GM18498 (cell line): Measurements from ENCODE around the gene GLOD5.

Experiments used
- ATAC-seq: cut with Tn5 transposase; IDR thresholded peaks from one replicate; pipeline ENCODE4 v1.9.1; 2021; ENCODE audit warnings: mild to moderate bottlenecking, moderate library complexity; ENCODE audit not compliant: unreplicated experiment

Gene GLOD5

GRCh38 chrX:48753708-48754228 lies 7.8 kb upstream of the GLOD5 start:
- ATAC-seq = no peak

- no peak for ATAC-seq
Measured at GRCh38 chrX:48754238-48754637, 7.3 kb upstream of the GLOD5 start.

DNA sequence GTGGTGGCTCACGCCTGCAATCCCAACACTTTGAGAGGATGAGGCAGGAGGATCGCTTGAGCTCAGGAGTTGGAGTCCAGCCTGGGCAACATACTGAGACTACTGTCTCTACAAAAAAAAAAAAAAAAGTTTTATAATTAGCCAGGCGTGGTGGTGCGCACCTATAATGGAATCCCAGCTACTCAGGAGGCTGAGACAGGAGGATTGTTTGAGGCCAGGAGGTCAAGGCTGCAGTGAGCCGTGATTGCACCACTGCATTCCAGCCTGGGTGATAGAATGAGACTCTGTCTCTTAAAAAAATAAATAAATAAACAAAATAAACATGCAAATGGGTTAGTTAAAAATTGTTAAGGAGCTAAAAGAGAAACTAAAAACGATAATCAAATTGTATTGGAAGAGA lies 7.7 kb downstream of the GLOD5 start:
- ATAC-seq = no peak

DNA sequence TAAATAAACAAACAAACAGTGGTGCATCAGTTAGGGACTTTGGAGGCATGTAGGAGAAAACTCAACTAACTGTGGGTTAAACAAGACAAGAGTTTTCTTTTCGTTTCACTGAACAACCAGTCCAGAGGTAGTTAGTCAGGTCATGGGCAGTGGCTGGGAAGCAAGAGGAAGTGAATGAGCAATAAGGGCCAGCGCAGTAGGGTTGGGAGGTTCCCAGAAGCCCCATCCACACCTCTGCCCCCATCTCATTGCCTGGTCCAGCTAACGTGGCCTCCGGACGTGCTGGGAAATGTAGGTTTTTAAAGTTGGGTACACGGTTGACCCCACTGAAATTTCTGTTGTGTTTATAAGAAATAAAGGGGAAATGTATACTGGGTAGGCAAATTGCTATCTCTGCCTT lies 8.7 kb downstream of the GLOD5 start:
- no peak for ATAC-seq

DNA sequence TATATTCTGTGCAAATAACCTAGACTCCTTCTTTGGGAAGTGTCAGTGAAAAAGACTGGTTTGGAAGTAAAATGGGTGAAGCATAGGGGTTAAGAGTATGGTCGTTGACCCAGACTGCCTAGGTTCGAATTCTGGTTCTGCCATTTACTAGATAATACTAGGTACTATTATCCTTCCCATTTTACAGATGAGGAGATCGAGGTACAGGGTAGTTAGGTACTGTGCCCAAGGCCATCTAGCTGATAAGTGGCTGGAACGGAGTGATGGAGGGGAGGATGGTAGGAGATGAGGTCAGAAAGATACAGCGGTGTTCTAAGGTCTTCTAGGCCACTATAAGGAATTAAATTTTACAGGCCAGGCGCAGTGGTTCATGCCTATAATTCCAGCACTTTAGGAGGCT lies 11.1 kb downstream of the GLOD5 start:
- ATAC-seq = no peak

- ATAC-seq = no peak
Measured at GRCh38 chrX:48776818-48777439, 15.4 kb downstream of the GLOD5 start.

DNA sequence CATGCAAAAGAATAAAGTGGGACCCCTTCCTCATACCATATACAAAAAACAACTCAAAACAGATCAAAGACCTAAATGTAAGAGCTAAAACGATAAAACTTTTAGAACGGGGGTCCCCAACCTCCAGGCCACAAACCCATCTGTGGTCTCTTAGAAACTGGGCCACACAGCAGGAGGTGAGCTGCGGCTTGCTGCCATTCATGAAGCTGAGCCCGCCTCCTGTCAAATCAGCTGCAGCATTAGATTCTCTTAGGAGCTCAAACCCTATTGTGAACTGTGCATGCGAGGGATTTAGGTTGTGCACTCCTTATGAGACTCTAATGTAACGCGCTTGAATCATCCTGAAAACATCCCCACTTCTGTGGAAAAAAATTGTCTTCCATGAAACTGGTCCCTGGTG lies 17.9 kb downstream of the GLOD5 start:
- ATAC-seq = no peak

GRCh38 chrX:48781705-48782104 lies 20.2 kb downstream of the GLOD5 start:
- no peak for ATAC-seq

- no peak for ATAC-seq
Measured at GRCh38 chrX:48782216-48782615, 20.7 kb downstream of the GLOD5 start.

DNA sequence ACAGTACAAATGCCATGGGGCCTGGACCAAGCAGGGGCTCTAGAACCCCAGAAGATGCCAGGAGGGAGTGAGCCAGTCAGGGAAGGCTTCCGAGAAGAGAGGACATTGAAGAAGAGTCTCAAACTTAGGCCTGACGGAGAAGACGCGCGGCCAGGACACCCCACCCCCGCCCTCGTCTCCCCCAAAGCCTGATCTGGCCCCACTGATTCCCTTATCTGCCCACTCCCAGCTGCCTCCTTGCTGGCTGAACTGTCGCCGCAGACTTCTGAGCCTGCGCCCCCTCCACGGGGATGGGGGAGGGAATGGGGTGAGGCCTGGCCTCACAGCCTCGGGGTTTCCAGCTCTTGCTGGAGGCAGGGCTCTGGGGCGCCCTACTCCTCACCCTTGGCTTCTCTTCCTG lies 21.2 kb downstream of the GLOD5 start:
- no peak for ATAC-seq

- ATAC-seq = no peak
Measured at GRCh38 chrX:48784726-48785125, 23.2 kb downstream of the GLOD5 start.

GRCh38 chrX:48785186-48785539 lies 23.6 kb downstream of the GLOD5 start:
- no peak for ATAC-seq

- ATAC-seq = no peak
Measured at GRCh38 chrX:48785540-48786214, 24.1 kb downstream of the GLOD5 start.

DNA sequence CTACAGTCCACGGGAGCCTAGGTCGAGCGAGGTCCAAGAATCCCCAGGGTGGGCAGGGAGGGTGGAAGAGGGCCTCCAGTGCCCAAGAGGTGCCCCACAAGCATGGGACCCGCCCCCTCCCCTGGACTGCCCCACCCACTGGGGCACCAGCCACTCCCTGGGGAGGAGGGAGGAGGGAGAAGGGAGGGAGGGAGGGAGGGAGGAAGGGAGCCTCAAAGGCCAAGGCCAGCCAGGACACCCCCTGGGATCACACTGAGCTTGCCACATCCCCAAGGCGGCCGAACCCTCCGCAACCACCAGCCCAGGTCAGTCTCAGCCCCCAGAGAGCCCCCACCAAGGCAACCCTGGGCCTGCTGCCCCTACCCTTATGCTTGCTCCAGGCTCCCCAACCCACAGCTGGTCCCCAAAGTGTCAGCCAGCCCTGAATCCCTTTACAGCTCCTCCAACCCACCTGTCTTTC lies 24.8 kb downstream of the GLOD5 start, which contains the start of gene GATA1:
TSS of gene GATA1 (plus strand) at position 250 of the 460 bp plus-strand sequence. CDS start 4,520 bp downstream, outside the sequence.
- no peak for ATAC-seq

DNA sequence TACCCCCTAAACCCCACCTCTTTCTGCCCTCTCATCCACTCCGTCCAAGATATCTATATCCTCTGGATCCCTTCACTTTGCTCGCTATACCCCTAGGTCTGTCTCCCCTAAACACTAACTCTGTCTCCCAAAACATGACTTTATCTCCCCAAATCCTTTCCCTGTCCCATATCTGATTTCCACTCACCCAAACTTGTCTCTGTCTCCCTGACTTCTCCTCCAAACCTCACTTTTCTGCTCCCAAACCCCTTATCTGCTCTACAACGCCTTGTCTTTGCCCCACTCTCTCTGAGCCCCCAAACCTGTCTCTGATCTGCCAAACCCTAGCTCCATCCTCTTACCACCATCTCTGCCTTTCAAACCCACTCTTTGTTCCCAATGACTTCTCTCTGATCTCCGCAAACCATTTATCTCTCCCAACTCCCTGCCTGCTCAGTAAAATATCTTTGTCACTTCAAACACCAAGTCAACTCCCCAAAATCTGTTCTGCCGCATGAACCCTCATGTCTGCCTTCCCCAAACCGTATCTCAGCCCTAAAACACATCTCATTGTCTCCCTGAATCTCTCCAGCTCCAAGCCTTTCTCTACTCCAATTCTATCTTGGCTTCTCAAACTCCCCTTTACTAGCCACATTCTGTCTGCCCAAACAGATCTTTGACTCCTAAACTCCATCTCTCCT lies 25.4 kb downstream of the GLOD5 start:
- no peak for ATAC-seq

- ATAC-seq = no peak
Measured at GRCh38 chrX:48787505-48788443, 26.2 kb downstream of the GLOD5 start.

DNA sequence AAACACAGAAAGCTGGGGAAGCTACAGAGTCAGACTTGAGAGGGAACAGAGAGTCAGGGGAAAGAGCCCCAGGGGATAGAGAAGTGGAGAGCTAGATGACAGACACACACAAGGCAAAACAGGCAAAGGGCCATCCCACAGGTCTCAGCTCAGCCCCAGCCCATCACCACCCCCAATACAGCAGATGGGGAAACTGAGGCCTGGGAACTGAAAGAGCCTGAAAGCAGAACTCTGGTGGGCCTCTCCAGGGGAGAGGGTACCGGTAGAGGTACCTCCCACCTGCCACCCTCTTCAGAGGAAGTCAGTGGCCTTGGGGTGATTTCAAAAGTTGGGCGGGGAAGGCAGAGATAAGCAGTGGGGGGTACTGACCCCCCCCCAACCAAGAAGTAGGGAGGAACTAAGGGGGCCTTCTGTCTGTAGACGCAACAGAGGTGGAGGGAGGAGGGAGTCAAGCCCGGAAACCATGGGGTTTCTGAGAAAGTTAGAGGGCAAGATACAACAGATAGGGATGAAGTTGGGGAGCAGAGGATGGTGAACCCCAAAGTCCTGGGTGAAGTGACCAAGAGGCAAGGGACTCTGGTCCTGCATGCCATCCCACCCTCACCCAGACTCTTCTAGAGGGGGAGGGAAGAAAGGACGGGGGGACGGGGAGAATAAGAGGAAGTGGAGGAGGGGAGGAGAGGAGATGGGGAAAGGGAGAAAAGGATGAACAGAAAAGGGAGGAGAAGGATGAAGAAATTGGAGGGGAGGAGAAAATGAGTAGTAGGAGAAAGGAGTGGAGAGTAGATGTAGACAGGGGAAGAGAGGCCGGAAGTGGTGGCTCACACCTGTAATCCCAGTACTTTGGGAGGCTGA lies 28.0 kb downstream of the GLOD5 start:
- ATAC-seq = no peak

DNA sequence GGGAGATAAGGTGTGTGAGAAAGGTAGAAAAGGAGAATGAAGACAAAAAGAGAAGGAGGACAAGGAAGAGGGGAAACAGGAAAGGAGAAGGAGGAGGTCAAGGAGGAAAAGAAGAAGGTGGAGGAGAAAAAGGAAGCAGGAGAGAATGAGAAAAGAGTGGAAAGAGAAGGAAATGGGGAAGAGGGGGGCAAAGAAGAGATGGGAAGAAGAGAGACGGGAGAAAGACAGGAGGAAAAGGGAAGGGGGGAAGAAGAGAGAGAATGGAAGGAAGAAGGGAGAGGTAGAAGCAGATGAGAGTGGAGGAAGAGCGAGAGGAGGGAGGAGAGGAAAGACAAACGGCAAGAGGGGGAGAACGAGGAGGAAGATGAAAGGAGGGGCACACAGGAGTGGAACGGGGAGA lies 28.9 kb downstream of the GLOD5 start:
- no peak for ATAC-seq

GRCh38 chrX:48791063-48791820 lies 29.7 kb downstream of the GLOD5 start:
- no peak for ATAC-seq
